Muscle layer of duodenum (tissue), 2 donors: ENCODE data around the gene LMOD1.
"Not testable (repeated sequence)": the region's sequence is repeated elsewhere in the genome, so short reads cannot be mapped to it uniquely, and the experiment has no call there.

Source experiments
- H3K27ac ChIP-seq: one replicate; pipeline ENCODE4 v1.7.0; 2013; ENCODE audit warnings: mild to moderate bottlenecking, low read length
- H3K27me3 ChIP-seq: one replicate; pipeline ENCODE4 v1.7.0; 2013; ENCODE audit warnings: low read depth, mild to moderate bottlenecking, control low read depth, low read length
- H3K36me3 ChIP-seq, 2 donors: one replicate each; pipeline ENCODE4 v1.7.0; 2013; ENCODE audit warnings: low read length in 2 of 2, control low read depth in 1 of 2, mild to moderate bottlenecking in 1 of 2; ENCODE audit not compliant: insufficient read depth in 2 of 2, control insufficient read depth in 1 of 2
- H3K4me1 ChIP-seq, 2 donors: one replicate each; pipeline ENCODE4 v1.7.0; 2013; ENCODE audit warnings: low read length in 2 of 2, mild to moderate bottlenecking in 2 of 2, control low read depth in 1 of 2, moderate library complexity in 1 of 2; ENCODE audit not compliant: insufficient read depth in 2 of 2, control insufficient read depth in 1 of 2
- H3K4me3 ChIP-seq, 2 donors: one replicate each; pipeline ENCODE4 v1.7.0; 2013; ENCODE audit warnings: low read length in 2 of 2, low read depth in 1 of 2, mild to moderate bottlenecking in 1 of 2
- H3K9me3 ChIP-seq, 2 donors: one replicate each; pipeline ENCODE4 v1.7.0; 2013; ENCODE audit warnings: low read length in 2 of 2, control low read depth in 1 of 2, mild to moderate bottlenecking in 1 of 2; ENCODE audit not compliant: control insufficient read depth in 1 of 2
- donor health status: healthy.

The LMOD1 gene

DNA sequence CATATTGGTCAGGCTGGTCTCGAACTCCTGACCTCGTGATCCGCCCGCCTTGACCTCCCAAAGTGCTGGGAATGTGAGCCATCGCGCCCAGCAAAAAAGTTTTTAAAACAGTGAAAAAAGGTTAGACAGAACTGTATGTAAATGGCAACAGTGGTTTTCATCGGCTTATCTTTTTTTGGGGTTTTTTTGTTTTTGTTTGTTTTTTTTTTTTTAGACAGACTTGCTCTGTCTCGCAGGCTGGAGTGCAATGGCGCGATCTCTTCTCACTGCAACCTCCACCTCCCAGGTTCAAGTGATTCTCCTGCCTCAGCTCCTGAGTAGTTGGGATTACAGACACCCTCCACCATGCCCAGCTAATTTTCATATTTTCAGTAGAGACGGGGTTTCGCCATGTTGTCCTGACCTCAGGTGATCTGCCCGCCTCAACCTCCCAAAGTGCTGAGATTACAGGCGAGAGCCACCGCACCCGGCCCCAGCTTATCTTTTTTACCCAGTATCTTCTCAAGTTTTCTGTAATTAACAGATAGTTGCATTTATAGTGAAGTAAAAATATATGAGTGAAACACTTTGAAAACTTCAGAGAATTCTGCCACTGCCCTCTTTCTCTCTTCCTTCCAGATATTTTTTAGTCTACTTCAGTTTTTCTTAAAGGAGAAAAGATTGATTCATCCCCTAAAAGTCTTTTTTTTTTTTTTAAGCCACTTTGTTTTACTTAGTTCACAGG lies 22.0 kb upstream of the LMOD1 start:
- Histone ChIP-seq H3K27me3 (no peaks in the 10 kb centered on the region), H3K4me1 (no peaks in the 10 kb centered on the region), H3K36me3 (peaks cover 40 to 59% of the 10 kb centered on the region in 2 donors), H3K27ac (no peak overlapping the region), H3K4me3 (no peak overlapping the region), H3K9me3 (no peaks in the 10 kb centered on the region)

DNA sequence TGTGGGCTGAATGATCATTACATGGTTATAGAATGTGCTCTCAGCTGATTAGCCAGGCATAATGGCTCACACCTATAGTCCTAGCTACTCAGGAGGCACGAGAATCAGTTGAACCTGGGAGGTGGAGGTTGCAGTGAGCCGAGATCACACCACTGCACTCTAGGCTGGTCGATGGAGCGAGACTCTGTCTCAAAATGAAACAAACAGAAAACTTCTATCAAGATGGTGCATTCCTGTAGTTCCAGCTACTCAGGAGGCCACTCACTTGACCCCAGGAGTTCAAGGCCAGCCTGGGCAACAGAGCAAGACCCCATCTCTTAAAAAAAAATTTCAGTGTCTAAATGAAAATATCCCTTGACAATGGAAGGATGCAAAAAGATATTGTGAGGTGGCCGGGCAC lies 19.8 kb upstream of the LMOD1 start:
- Histone ChIP-seq H3K27ac (no peak overlapping the region), H3K4me1 (no peaks in the 10 kb centered on the region), H3K27me3 (no peaks in the 10 kb centered on the region), H3K36me3 (peaks cover 51 to 74% of the 10 kb centered on the region in 2 donors), H3K9me3 (no peaks in the 10 kb centered on the region), H3K4me3 (no peak overlapping the region)

DNA sequence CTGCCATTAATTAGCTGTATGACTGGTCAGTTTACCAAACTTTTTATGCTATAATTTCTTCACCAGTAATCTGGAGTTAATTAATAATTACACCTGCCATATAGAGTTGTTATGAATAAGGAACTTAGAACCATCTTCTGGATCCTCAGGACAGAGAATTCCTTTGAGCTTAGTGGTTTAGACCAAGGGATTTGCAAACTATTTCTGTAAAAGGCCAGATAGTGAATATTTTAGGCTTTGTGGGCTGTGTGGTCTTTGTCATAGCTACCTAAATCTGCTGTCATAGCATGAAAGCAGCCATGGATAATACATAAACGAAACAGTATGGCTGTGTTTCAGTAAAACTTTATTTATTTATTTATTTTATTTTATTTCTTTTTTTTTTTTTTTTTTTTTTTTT lies 17.9 kb upstream of the LMOD1 start:
- Histone ChIP-seq H3K9me3 (no peaks in the 10 kb centered on the region), H3K4me3 (no peak overlapping the region), H3K36me3 (peaks cover 35 to 65% of the 10 kb centered on the region in 2 donors), H3K27me3 (no peaks in the 10 kb centered on the region), H3K4me1 (no peaks in the 10 kb centered on the region), H3K27ac (no peak overlapping the region)

DNA sequence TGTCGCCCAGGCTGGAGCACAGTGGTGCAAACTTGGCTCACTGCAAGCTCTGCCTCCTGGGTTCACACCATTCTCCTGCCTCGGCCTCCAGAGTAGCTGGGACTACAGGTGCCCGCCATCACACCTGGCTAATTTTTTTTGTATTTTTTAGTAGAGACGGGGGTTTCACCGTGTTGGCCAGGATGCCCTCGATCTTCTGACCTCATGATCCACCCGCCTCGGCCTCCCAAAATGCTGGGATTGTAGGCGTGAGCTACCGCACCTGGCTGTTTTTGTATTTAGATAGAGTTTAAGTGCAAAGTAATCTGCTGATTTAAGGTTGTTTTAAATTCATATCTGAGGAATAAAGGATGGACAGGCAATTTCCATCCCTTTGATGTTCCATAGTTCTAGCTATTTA lies 16.0 kb upstream of the LMOD1 start:
- H3K27ac ChIP-seq, H3K4me3 ChIP-seq, H3K9me3 ChIP-seq, H3K27me3 ChIP-seq, H3K4me1 ChIP-seq: not testable (repeated sequence)
- peaks cover 43 to 66% of the 10 kb centered on the region in 2 donors for H3K36me3 ChIP-seq

DNA sequence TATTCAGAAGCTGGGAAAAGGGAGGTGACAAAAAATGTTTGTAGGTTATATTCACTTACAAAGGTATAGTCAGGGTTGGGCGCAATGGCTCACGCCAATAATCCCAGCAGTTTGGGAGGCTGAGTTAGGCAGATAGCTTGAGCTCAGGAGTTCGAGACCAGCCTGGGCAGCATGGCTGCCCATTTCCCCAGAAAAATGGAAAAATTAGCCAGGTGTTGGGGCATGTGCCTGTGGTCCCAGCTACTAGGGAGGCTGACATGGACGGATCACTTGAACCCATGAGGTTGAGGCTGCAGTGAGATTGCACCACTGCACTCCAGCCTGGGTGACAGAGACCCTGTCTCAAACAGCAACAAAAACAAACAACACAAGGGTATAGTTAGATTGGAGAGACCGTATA lies 12.0 kb upstream of the LMOD1 start:
- H3K27ac ChIP-seq = no peak overlapping the region
- no peak overlapping the region for H3K4me3 ChIP-seq
- no peaks in the 10 kb centered on the region for H3K9me3 ChIP-seq
- peaks cover 0 to 16% of the 10 kb centered on the region in 2 donors for H3K4me1 ChIP-seq
- H3K36me3 ChIP-seq = peaks cover 20 to 42% of the 10 kb centered on the region in 2 donors
- no peaks in the 10 kb centered on the region for H3K27me3 ChIP-seq

DNA sequence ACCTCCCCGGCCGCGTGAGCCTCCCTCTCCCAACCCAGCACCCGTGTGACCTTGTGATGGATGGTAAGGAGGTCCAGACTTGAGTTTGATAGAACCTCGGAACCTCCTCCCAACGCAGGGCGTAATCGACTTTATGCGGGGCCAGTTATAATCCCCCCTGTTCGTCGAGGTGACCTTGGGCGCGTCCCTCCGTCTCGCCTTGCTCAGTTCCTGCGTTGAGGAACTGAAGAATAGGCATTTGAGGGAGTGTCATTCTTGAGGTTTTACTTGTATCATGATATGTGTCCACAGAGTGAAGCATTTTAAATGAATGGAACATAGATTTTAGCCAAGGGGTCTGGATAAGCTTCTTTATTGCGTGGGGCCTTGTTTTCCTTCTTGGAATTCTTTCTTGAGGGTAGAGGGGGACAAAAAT lies 9.4 kb upstream of the LMOD1 start:
- H3K4me1 ChIP-seq = peaks cover 0 to 16% of the 10 kb centered on the region in 2 donors
- no peaks in the 10 kb centered on the region for H3K27me3 ChIP-seq
- H3K9me3 ChIP-seq = no peaks in the 10 kb centered on the region
- H3K27ac ChIP-seq = peak overlapping the region; percentile 97
- H3K36me3 ChIP-seq = peaks cover 9 to 22% of the 10 kb centered on the region in 2 donors
- peak overlapping the region; percentile 88 to 99 for H3K4me3 ChIP-seq

DNA sequence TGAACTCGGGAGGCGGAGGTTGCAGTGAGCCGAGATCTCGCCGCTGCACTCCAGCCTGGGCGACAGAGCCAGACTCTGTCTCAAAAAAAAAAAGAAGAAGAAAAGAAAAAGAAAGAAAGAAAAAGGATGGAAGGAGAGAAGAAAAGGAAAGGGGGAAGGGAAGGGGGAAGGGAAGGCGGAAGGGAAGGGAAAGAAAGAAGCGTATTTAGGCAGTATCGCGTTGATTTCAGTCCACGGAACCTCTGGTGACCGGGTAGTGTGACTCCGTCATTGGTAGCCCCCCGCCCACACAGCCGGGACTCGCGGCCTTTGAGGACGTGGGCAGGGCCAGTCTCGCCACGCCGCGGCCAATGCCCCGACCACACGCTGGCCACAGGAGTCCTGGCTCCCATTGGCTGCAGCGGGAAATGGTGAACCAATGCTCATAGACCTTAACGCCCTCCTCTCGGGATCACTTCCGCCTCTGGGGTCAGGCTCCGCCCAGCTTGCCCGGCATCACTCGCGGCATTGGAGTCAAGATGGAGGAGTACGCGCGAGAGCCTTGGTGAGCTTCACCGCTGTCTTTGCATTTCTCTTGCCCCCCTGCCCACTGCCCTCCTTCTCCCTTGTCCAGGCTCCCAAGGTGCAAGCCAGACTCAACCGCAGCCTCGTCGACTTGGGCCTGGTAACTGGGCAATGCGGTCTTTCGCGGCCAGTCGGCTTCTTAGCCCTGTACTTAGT lies 8.8 kb upstream of the LMOD1 start, which contains the start of gene TIMM17A:
TSS of gene TIMM17A (plus strand) at position 495 of the 720 bp plus-strand sequence. CDS start at position 519, 24 bp downstream.
- peaks cover 0 to 16% of the 10 kb centered on the region in 2 donors for H3K4me1 ChIP-seq
- H3K36me3 ChIP-seq = peaks cover 9 to 17% of the 10 kb centered on the region in 2 donors
- H3K27ac ChIP-seq = peak within 1 kb of the TSS; percentile 97
- H3K4me3 ChIP-seq = peak within 1 kb of the TSS; percentile 88 to 99
- no peaks in the 10 kb centered on the region for H3K9me3 ChIP-seq
- no peaks in the 10 kb centered on the region for H3K27me3 ChIP-seq

DNA sequence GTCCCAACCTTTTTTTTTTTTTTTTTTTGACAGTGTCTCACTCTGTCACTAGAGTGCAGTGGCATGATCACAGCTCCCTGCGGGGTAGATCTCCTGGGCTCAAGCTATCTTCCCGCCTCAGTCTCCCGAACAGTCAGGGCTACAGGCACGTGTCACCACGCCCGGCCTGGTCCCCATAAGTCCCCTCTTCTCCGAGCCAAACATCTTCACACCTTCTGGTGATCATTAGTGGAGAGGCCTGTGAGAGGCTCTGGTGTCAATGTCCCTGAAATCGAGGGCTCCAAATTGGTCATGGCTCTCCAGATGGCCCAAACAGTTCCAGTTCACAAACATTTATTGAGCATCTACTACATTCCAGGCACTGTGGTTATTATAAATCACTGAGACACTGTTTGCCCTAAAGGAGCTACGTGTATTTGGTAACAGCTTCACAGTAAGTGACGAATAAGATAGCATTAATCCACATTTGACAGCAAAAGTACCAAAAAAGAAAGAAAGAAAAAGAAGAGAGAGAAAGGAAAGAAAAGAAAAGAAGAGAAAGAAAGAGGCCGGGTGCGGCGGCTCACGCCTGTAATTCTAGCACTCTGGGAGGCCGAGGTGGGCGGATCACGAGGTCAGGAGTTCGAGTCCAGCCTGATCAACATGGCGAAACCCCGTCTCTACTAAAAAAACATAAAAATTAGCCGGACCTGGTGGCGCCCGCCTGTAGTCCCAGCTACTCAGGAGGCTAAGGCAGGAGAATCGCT lies 8.1 kb upstream of the LMOD1 start:
- H3K27me3 ChIP-seq = no peaks in the 10 kb centered on the region
- H3K4me3 ChIP-seq = peak overlapping the region; percentile 88 to 99
- H3K36me3 ChIP-seq = peaks cover 9 to 15% of the 10 kb centered on the region in 2 donors

DNA sequence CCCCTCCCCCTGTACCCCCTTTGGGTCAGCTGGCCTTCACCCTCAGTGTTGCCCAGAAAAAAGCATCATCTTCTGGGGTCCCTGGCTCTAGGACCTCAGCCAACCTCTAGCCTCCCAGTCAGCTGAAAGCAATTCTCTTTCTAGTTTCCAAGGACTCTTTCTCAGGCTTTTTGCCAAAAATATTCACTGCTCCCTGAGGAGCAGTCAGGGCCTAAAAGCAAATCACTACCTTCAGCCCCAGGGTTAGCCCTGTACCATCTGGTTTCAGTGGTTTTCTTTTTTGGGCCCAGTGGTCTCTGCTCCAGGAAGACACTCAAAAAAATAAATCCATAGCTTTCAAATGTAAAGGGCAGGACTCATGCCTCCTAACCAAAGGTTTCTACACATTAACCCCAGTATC lies 3.1 kb upstream of the LMOD1 start:
- peaks cover 4% of the 10 kb centered on the region for H3K27me3 ChIP-seq
- H3K4me1 ChIP-seq = no peaks in the 10 kb centered on the region
- H3K36me3 ChIP-seq = no peaks in the 10 kb centered on the region
- H3K9me3 ChIP-seq = no peaks in the 10 kb centered on the region
- no peak overlapping the region for H3K4me3 ChIP-seq
- no peak overlapping the region for H3K27ac ChIP-seq

More for the DNA sequence above, 8.1 kb upstream of the LMOD1 start:
- Histone ChIP-seq H3K9me3 (no peaks in the 10 kb centered on the region), H3K27ac (peak overlapping the region; percentile 97), H3K4me1 (peaks cover 0 to 16% of the 10 kb centered on the region in 2 donors)

DNA sequence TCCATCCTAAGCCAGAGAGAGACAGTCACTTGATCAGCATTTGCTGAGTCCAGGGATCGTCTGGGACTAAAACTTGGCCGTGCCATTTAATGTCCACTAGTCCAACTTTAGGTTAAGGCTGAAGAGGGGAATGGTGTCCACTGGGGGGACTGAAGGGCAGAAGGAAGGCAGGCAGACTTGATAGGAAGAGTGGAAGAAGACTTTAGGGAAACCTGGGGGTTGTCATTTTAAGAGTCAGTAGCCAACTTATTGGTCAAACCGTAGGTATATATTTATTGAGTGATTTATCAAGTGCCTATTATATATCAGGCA lies 1.3 kb upstream of the LMOD1 start:
- peaks cover 4% of the 10 kb centered on the region for H3K27me3 ChIP-seq
- H3K4me1 ChIP-seq = peaks cover 0 to 7% of the 10 kb centered on the region in 2 donors
- H3K36me3 ChIP-seq = no peaks in the 10 kb centered on the region
- H3K27ac ChIP-seq = peak overlapping the region; percentile 94
- H3K4me3 ChIP-seq = peak overlapping the region; percentile 75 to 94
- H3K9me3 ChIP-seq = no peaks in the 10 kb centered on the region

DNA sequence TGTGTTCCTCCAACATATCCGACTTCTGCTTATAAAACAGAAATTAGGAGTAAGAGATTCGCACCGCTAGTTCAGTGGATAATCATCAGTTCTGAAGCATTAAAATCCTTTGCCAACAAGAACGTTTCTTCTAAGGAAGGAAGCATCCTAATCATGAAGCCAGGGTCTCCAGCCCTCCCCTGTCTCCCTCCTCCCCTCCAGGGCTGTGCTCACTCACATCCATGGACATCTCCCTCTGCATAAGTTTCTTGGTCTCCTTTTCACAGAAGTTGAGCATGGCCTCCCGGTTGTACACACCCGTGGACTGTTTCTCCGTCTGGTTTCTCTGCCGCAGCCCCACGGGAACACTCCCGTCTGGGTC lies 505 bp downstream of the LMOD1 start:
- peaks cover 0 to 7% of the 10 kb centered on the region in 2 donors for H3K4me1 ChIP-seq
- H3K36me3 ChIP-seq = no peaks in the 10 kb centered on the region
- peak overlapping the region; percentile 83 for H3K27ac ChIP-seq
- peak overlapping the region; percentile 75 to 94 for H3K4me3 ChIP-seq
- H3K9me3 ChIP-seq = no peaks in the 10 kb centered on the region
- peaks cover 4% of the 10 kb centered on the region for H3K27me3 ChIP-seq
